Mammary epithelial cell (primary cell): ENCODE results near the gene KRT78.

Experiments
- CTCF ChIP-seq, 2 donors: IDR thresholded peaks in 1 of 2; conservative IDR thresholded peaks in 1 of 2; 2 replicates each; pipeline ENCODE4 v1.5.1; 2011 to 2012; ENCODE audit warnings: inconsistent platforms in 2 of 2, low read length in 2 of 2, mild to moderate bottlenecking in 2 of 2, control low read depth in 1 of 2, low read depth in 1 of 2; ENCODE audit not compliant: insufficient read depth in 1 of 2; ENCODE audit errors: extremely low read depth in 1 of 2
- EZH2 ChIP-seq: IDR thresholded peaks from 2 replicates; pipeline ENCODE4 v1.6.1; 2012; ENCODE audit warnings: low read length, inconsistent platforms, borderline replicate concordance

- TF ChIP-seq CTCF (conservative IDR thresholded peaks at IDR 0.05 in 1 of 2, IDR thresholded peaks at IDR 0.05 in 1 of 2; ENCODE audit: extremely low read depth in 1 of 2, insufficient read depth in 1 of 2, low read depth in 1 of 2, low read length in 2 of 2) (no peak), EZH2 (no peak)
Observed at GRCh38 chr12:52795694-52796428, 52.9 kb downstream of the KRT78 start, which contains the start of gene KRT3.
